Measurements from ENCODE around the gene GSPT1.
"Not testable (repeated sequence)": the region's sequence is repeated elsewhere in the genome, so short reads cannot be mapped to it uniquely, and the experiment has no call there.

GRCh38 chr16:11823645-11824044 lies 92.1 kb downstream of the GSPT1 start:
- not testable (repeated sequence) for TF ChIP-seq ISL1, ZFP30 (CRISPR knock-in tag; IDR thresholded peaks at IDR 0.05)
